Left hindlimb (tissue), 1 donor: Measurements from ENCODE around the gene PRKCG.

ENCODE experiments used
- DNase-seq: peaks from one replicate; pipeline ENCODE4 v3.0.0-alpha.2; 2018

PRKCG gene

DNA sequence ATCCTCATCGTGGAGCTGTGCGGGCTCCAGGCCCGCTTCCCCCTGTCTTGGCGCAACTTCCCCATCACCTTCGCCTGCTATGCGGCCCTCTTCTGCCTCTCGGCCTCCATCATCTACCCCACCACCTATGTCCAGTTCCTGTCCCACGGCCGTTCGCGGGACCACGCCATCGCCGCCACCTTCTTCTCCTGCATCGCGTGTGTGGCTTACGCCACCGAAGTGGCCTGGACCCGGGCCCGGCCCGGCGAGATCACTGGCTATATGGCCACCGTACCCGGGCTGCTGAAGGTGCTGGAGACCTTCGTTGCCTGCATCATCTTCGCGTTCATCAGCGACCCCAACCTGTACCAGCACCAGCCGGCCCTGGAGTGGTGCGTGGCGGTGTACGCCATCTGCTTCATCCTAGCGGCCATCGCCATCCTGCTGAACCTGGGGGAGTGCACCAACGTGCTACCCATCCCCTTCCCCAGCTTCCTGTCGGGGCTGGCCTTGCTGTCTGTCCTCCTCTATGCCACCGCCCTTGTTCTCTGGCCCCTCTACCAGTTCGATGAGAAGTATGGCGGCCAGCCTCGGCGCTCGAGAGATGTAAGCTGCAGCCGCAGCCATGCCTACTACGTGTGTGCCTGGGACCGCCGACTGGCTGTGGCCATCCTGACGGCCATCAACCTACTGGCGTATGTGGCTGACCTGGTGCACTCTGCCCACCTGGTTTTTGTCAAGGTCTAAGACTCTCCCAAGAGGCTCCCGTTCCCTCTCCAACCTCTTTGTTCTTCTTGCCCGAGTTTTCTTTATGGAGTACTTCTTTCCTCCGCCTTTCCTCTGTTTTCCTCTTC, 8.0 kb upstream of the PRKCG start:
- DNase-seq = no peak

DNA sequence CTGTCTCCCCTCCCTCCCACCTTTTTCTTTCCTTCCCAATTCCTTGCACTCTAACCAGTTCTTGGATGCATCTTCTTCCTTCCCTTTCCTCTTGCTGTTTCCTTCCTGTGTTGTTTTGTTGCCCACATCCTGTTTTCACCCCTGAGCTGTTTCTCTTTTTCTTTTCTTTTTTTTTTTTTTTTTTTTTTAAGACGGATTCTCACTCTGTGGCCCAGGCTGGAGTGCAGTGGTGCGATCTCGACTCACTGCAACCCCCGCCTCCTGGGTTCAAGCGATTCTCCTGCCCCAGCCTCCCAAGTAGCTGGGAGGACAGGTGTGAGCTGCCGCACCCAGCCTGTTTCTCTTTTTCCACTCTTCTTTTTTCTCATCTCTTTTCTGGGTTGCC, 7.4 kb upstream of the PRKCG start:
- DNase-seq = no peak

DNA sequence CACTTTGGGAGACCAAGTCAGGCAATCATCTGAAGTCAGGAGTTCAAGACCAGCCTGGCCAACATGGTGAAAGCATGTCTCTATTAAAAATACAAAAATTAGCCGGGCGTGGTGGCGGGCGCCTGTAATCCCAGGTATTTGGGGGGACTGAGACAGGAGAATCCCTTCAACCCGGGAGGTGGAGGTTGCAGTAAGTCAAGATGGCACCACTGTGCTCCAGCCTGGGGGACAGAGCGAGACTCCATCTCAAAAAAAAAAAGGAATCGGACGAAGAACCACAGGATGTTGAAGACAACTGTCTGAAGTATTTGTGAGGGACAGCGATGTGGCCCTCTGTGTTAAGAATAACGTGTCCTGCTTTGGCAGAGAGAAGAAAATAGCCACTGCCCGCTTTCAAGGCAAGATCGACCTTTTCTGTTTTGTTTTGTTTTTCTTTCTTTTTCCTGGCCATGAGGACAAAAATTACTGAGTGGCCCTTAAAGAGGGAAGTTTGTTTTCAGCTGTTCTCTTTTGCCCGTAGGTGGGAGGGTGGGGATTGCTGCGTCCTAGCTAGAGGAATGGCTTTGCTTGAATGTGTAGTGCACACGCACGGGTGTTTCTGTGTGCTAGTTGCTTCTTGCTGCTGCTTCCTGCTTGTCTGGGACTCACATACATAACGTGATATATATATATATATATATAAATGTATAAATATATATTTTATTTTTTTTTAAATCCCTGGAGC, 6.2 kb upstream of the PRKCG start:
- no peak for DNase-seq

DNA sequence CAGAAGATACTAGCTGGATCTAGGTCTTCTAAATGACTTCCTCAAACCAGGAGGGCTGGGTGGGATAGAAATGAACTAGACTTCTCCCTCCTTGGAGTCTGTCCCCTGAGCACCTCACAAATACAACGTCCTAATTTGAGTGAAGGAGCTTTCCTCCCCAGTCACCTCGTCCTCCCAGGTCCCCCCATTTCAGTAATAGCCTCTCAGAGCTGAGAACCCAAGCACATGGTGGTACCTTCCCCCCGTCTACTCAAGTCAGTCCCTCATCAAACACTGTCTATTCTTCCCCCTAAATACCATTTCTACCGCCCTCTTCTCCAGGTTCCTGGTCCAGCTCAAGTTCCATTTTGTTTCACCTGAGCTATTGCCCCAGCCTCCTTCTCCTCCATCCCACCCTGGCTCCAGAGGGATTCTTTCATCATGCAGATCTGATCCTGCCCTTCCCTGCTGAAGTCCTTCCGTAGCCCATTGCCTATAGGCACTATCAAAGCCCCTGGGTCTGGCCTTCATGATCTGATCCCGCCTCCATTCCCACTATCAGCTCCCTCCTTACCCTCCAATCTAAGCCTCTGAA, 5.3 kb upstream of the PRKCG start:
- DNase-seq = no peak

DNA sequence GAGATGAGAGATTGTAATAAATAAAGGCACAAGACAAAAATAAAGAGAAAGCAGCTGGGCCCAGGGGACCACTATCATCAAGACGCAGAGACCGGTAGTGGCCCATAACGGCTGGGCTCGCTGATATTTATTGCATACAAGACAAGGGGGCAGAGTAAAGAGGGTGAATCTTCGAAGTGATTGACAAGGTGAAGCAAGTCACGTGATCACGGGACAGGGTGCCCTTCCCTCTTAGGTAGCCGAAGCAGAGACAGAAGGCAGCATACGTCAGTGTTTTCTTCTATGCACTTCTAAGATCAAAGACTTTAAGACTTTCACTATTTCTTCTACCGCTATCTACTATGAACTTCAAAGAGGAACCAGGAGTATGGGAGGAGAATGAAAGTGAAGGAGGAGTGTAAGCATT, 4.6 kb upstream of the PRKCG start:
- DNase-seq = no peak

DNA sequence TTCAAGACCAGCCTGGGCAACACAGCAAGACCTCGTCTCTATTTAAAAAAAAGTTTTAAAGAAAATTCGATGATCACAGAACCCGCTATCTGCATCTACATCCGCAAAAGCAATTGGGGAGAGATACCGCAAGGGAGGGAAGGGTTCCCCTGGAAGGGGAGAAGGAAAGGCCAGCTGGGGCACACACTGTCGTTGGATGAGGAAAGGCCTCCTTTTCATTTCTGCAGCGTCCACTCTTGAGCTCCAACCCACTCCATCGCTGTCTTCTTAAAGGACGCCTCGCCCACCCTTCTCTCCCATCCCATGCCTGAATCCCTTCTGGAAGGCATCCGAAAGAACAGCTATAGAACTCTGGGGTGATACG, 3.2 kb upstream of the PRKCG start:
- no peak for DNase-seq

DNA sequence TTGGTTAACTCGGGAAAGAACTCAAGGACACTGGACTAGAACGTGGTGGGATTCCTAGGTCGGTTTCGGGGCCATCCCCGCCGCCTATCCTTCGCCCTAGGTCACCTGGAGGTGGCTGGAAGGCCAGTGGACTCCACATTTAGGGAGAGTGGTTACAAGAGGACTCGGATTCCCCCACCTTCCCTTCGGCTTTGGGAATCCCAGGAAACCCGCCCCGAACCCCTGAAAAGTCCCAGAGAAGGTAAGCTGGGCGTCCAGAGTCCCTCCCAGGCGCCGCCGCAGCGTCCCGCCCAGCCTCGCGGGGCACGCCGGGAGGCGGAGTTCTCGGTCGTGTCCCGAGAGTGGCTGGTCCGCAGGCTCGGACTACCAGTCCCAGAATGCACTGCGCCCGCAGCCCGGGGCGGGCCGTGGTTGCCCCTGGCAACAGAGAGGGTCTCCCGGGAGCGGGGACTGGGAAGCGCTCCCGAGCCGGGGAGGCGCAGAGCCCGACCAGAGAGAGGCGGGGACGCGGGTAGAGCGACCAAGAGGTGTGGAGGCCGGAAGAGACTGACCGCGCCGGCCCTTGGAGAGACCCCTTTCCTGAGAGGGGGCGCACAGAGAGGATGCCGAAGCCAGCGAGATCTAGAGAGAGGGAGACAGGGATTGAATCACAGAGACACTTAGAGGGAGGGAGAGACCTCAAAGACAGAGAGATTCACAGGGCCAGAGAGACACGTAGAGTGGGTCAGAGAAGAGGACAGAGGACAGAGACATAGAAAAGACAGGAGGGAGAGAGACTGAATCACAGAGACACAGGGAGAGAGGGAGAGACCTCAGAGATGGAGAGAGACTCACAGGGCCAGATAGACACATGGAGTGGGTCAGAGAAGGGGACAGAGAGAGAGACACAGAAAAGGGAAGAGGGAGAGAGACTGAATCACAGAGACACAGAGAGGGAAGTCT, 2.6 kb upstream of the PRKCG start:
- DNase-seq = peak; percentile 97

- no peak for DNase-seq
Measured at GRCh38 chr19:53880711-53881481, 1.1 kb upstream of the PRKCG start.

GRCh38 chr19:53882391-53883050, 524 bp downstream of the PRKCG start:
- no peak for DNase-seq

DNA sequence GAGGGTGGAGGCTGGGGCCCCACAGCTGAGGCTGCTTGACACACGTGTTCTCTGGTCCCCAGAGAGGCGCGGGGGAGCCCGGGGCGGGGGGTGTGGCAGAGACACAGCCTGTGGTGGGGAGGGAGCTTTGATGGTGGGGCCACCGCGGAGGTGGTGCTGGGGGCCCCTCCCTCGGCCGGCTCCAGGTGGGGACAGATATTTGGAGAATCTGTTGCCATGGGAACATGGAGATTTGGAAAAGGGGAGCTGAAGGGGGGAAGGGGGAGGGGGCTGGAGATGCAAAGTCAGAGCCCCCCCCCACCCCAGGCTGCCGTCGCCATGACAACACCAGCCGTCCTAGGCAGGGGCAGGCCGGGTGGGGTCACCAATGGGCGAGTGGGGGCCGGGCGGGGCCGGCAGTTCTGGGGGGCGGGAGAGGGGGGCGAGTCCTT, 1.2 kb downstream of the PRKCG start:
- no peak for DNase-seq

DNA sequence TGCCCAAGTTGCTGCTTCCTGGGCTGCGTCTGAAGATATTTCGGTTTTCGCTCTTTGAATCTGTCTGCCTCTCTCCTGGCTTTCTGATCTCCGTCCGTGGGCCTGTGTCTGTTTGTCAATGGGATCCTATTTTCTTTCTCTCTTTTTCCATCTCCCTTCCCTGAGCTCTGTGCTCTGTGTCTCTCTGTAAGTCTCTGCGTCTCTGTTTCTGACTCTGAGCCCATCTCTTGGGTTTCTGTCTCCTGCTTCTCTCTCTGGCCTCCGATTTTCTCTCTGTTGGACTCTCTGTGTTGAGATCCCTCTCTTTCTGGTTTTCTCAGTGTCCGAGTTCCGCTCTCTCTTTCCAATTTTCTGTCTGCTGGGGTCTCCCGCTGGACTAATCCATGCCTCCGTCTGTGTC, 1.7 kb downstream of the PRKCG start:
- no peak for DNase-seq

GRCh38 chr19:53884256-53884655, 2.3 kb downstream of the PRKCG start:
- DNase-seq = no peak

- no peak for DNase-seq
Measured at GRCh38 chr19:53885036-53885435, 3.0 kb downstream of the PRKCG start.

GRCh38 chr19:53892301-53892980, 10.4 kb downstream of the PRKCG start:
- DNase-seq = no peak

DNA sequence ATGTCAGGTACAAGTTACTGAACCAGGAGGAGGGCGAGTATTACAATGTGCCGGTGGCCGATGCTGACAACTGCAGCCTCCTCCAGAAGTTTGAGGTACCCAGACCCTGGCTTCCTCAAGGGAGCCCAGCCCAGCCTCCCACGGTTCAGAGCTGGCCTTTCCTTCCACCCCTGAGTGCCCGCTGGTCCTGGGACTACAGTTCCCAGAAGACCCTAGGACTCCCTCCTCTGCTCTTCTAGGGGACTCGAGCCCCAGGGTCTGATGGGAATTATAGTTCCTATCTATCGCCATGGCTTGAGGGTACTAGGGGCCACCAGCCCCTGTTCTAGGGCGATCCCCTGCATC, 11.0 kb downstream of the PRKCG start:
- DNase-seq = no peak

GRCh38 chr19:53894707-53895106, 12.7 kb downstream of the PRKCG start:
- DNase-seq = no peak

DNA sequence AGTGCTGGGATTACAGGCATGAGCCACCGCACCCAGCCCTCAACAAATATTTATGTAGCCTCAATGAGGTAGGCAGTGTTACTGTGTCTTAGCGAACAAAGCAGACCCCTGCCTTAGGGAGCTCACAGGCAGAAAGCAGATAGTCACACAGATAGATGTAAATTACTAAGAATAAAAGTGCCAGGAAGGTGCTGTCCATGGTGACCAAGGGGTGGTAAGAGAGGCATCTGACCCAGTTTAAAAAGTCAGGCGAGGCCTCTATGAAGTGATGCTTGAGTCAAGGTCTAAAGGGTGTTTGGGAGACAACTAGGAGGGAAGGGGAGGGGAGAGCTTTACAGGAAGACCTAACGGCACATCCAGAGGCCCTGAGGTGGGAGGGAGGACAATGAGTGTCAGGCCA, 14.7 kb downstream of the PRKCG start:
- no peak for DNase-seq

- no peak for DNase-seq
Measured at GRCh38 chr19:53897459-53897858, 15.5 kb downstream of the PRKCG start.

DNA sequence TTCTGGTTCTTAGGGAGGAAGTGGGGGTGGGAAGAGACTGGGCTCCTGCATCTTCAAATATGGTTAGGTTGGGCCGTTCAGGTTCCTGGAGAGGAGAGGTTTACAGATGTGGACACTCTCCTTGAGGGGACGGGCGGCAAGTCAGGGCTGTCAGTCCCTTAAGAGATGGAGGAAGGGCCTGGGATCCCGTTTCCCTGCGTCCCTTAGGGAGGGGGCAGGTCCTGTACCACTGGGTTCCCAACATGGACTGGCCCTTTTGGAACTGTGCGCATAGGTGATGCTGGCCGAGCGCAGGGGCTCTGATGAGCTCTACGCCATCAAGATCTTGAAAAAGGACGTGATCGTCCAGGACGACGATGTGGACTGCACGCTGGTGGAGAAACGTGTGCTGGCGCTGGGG, 16.2 kb downstream of the PRKCG start:
- DNase-seq = no peak

GRCh38 chr19:53898636-53899341, 16.8 kb downstream of the PRKCG start:
- DNase-seq = no peak
